Type B pancreatic cell (in vitro differentiated cells): ENCODE measurements around the gene BRD1. TPM values are rescaled to one million over a fixed set of nuclear protein-coding genes. Genes with fewer than 3 reads are reported as not detected.

Source experiments
- DNase-seq: peaks from one replicate; pipeline ENCODE4 v3.0.0; 2021; ENCODE audit warnings: mixed read lengths; ENCODE audit not compliant: unreplicated experiment; ENCODE audit errors: extremely low spot score
- H3K27ac Mint-ChIP-seq: 2 replicates; pipeline ENCODE4 v1.8.0; 2021; ENCODE audit warnings: mild to moderate bottlenecking, mixed read lengths
- H3K27me3 Mint-ChIP-seq: 2 replicates; pipeline ENCODE4 v1.8.0; 2021; ENCODE audit warnings: mixed read lengths
- H3K36me3 Mint-ChIP-seq: 2 replicates; pipeline ENCODE4 v1.8.0; 2021; ENCODE audit warnings: mixed read lengths
- H3K4me1 Mint-ChIP-seq: one replicate; pipeline ENCODE4 v1.8.0; 2021; ENCODE audit warnings: mixed read lengths; ENCODE audit not compliant: unreplicated experiment
- H3K4me3 Mint-ChIP-seq: 2 replicates; pipeline ENCODE4 v1.8.0; 2021; ENCODE audit warnings: mild to moderate bottlenecking, mixed read lengths
- H3K9me3 Mint-ChIP-seq: 2 replicates; pipeline ENCODE4 v1.8.0; 2021; ENCODE audit warnings: mixed read lengths
- total RNA-seq: library from RNA; stranded (reverse); gene quantifications from 2 replicates; pipeline ENCODE4 v1.2.1, GENCODE V29; 2021; ENCODE audit warnings: low replicate concordance
- TF ChIP-seq, protein P1 (sequence below): fragments of 200-600 bp; sonication (generic); conservative IDR thresholded peaks from 2 replicates; pipeline ENCODE4 v1.5.0; 2021; ENCODE audit warnings: antibody characterized with exemption, mild to moderate bottlenecking

The BRD1 gene
- total RNA-seq, 1 donor from 2014 or later = 53.0 TPM

DNA sequence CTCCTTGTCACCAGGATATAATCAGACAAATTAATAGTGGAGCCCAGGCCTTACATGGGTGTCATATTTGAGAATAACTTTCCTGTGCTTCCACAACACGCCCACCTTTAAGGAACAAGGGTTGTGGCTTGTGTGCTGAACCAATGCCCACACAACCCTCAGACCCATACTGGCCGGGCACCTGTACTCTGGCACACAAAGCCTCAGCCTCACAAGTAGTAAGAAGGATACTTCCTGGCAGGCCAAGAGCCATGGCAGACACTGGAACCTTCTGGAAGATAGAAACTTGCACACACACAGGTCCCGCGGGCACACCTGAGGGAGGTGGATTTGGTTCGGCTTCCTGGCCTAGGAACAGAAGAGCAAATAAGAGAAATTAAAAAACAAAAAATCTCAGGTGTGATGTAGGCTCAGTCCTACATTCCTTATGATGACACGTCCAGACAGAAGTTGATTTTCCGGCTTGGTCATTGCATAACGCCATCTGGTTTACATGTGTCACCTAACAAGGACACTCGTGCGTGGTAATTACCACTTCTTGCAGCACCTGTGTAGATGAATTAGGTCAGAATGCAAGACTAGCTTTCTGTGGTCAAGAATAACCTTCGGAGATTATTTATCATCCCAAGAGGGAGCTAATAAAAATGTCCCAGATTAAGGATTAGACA is 5.8 kb upstream of the BRD1 start:
- Mint-ChIP-seq H3K9me3 (peaks cover 7% of the 10 kb centered on the region), H3K4me3 (peak overlapping the region; percentile 68), H3K27ac (peak overlapping the region; percentile 99), H3K36me3 (no peaks in the 10 kb centered on the region), H3K27me3 (peaks cover 18% of the 10 kb centered on the region), H3K4me1 (peaks cover 4% of the 10 kb centered on the region)
- no peak for DNase-seq
- TF ChIP-seq, protein P1, sequence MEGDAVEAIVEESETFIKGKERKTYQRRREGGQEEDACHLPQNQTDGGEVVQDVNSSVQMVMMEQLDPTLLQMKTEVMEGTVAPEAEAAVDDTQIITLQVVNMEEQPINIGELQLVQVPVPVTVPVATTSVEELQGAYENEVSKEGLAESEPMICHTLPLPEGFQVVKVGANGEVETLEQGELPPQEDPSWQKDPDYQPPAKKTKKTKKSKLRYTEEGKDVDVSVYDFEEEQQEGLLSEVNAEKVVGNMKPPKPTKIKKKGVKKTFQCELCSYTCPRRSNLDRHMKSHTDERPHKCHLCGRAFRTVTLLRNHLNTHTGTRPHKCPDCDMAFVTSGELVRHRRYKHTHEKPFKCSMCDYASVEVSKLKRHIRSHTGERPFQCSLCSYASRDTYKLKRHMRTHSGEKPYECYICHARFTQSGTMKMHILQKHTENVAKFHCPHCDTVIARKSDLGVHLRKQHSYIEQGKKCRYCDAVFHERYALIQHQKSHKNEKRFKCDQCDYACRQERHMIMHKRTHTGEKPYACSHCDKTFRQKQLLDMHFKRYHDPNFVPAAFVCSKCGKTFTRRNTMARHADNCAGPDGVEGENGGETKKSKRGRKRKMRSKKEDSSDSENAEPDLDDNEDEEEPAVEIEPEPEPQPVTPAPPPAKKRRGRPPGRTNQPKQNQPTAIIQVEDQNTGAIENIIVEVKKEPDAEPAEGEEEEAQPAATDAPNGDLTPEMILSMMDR = no peak

DNA sequence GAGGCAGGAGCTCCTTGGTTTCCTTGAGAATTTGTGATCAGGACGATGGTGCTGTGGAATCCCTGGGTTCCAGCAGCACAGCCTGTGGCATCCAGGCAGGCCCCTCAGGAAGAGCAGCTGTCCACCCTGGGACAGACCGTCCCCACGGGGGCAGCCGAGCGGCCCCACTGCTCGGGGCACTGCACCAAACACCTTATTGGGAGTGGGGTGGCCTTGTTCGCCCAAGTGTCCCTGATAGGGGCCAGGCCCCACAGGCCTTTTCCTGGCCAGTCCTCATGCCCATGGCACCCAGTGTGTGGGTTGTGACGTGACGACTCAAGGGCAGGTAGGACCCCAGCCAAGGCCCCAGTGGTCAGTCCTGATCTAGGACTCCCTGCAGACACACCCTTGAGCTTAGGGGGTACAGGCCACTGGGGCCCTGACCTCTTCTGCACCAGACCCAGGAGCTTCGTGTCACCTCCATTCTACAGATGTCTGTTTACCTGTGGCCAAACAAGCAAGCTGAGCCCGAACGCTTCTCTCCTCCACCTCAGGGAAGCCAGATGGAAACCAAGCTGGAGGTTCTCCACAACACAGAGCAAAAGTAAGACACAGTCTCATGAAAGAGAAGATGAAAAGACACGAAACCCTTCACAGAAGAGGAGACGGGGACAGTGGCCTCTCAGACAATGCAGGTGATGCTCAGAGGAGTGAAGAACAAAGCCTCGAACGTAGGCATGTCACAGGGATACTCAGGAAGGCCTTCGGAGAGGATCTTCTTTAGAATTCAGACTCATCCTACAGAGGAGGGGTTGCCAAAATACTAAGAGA is 1.6 kb upstream of the BRD1 start:
- Mint-ChIP-seq H3K4me3 (peak overlapping the region; percentile 75), H3K36me3 (peaks cover 5% of the 10 kb centered on the region), H3K4me1 (peaks cover 24% of the 10 kb centered on the region), H3K9me3 (peaks cover 7% of the 10 kb centered on the region), H3K27me3 (peaks cover 10% of the 10 kb centered on the region), H3K27ac (peak overlapping the region; percentile 81)
- TF ChIP-seq, protein P1 = no peak
- DNase-seq = no peak

GRCh38 chr22:49828599-49828965 is 909 bp upstream of the BRD1 start:
- Mint-ChIP-seq H3K27me3 (peaks cover 5% of the 10 kb centered on the region), H3K9me3 (peaks cover 7% of the 10 kb centered on the region), H3K4me1 (peaks cover 27% of the 10 kb centered on the region), H3K4me3 (no peak overlapping the region), H3K36me3 (peaks cover 11% of the 10 kb centered on the region), H3K27ac (no peak overlapping the region)
- DNase-seq = no peak
- TF ChIP-seq, protein P1 = no peak

DNA sequence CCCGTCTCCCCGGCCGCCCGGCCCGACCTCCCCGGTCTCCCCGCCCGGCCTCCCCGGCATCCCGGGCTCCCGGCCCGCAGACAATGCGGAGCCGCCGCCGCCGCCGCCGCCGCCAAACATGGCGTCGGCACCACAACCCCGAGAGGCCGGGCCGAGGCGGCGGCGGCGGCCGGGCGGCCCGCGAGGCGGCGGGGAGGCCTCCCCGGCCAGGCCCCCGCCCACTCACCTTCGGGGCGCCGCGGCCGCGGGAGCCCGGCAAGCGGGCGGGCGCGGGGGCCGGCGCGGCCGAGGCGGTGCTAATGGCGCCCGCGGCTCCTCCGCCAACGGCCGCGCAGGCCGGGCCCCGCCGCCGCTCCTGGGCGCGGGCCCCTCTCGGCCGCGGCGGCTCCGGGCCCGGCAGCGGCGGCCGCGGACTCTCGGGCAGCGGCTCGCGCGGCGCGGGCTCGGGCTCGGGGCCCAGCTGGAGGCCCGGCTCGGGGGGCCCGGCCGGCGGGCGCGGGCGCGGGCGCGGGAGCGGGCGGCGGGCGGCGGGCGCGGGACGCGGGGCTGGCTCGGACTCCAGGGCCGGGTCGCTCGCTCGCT is 311 bp downstream of the BRD1 start:
- no peak for DNase-seq
- no peak overlapping the region for H3K4me3 Mint-ChIP-seq
- TF ChIP-seq, protein P1 = no peak
- H3K27me3 Mint-ChIP-seq = peaks cover 3% of the 10 kb centered on the region
- peaks cover 7% of the 10 kb centered on the region for H3K9me3 Mint-ChIP-seq
- H3K4me1 Mint-ChIP-seq = peaks cover 28% of the 10 kb centered on the region
- no peak overlapping the region for H3K27ac Mint-ChIP-seq
- H3K36me3 Mint-ChIP-seq = peaks cover 18% of the 10 kb centered on the region

DNA sequence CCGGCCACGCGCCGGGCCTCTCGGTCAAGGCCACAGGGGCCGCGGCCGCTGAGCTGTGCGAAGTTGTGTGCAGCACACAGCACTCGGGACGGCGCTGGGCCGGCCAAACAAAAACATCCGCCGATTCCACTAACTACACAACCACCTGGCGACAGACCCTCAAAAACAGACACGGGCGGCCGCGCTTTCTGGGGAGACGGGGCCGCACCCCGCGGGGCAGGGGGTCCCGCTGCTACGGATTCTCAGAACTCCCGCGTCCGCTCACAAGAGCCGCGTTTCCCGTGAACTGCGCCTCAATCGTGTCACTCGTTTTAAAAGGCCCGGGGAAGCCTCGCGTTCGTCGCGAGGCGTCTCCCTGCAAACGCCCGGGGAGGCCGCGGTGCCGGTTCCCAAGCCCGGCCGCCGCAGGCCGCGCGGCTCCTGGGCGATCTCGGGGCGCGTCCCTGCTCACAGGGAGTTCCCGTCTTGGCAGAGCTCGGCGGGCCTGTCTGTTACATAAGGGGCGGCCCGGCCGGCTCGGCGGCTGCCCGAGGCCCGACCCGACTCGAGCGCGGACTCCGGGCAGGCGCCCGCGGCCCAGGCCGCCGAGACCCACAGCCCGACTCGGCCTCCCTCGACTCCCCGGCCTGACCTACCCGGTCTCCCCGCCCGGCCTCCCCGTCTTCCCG is 936 bp downstream of the BRD1 start:
- peaks cover 18% of the 10 kb centered on the region for H3K36me3 Mint-ChIP-seq
- H3K9me3 Mint-ChIP-seq = peaks cover 7% of the 10 kb centered on the region
- TF ChIP-seq, protein P1 = no peak
- H3K4me3 Mint-ChIP-seq = peak overlapping the region; percentile 91
- H3K27me3 Mint-ChIP-seq = peaks cover 3% of the 10 kb centered on the region
- H3K4me1 Mint-ChIP-seq = peaks cover 28% of the 10 kb centered on the region
- no peak for DNase-seq
- peak overlapping the region; percentile 92 for H3K27ac Mint-ChIP-seq
